ENCODE data around the gene CARD8.

DNA sequence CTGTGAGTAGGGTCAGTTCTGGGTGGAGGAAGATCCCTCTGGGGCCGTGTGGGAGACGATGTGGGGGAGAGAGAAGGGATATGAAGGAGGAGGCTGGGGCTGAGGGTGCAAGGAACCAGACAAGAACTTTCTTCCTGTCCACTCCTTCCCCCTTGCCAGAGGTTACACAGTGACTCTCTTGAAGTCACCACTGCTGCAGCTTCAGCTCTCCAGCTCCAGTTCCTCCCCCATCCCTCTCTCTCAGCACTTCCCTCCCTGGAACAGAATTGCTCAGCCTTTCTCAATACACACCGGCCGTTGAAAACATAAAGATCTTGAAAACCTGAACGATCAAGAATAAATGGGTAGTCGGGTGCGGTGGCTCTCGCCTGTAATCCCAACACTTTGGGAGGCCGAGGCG lies 80.1 kb downstream of the CARD8 start:
- TF ChIP-seq, protein P1, sequence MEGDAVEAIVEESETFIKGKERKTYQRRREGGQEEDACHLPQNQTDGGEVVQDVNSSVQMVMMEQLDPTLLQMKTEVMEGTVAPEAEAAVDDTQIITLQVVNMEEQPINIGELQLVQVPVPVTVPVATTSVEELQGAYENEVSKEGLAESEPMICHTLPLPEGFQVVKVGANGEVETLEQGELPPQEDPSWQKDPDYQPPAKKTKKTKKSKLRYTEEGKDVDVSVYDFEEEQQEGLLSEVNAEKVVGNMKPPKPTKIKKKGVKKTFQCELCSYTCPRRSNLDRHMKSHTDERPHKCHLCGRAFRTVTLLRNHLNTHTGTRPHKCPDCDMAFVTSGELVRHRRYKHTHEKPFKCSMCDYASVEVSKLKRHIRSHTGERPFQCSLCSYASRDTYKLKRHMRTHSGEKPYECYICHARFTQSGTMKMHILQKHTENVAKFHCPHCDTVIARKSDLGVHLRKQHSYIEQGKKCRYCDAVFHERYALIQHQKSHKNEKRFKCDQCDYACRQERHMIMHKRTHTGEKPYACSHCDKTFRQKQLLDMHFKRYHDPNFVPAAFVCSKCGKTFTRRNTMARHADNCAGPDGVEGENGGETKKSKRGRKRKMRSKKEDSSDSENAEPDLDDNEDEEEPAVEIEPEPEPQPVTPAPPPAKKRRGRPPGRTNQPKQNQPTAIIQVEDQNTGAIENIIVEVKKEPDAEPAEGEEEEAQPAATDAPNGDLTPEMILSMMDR (conservative IDR thresholded peaks at IDR 0.05; ENCODE audit: low read depth in 2 of 2) = no peak
- TF ChIP-seq POLR2AphosphoS5 (IDR thresholded peaks at IDR 0.05; ENCODE audit: low read depth) = no peak
- TF ChIP-seq EZH2phosphoT487 (IDR thresholded peaks at IDR 0.05; ENCODE audit: unreplicated experiment) = no peak
- TF ChIP-seq NANOG (IDR thresholded peaks at IDR 0.05; ENCODE audit: borderline replicate concordance) = no peak
- TF ChIP-seq, protein P2, sequence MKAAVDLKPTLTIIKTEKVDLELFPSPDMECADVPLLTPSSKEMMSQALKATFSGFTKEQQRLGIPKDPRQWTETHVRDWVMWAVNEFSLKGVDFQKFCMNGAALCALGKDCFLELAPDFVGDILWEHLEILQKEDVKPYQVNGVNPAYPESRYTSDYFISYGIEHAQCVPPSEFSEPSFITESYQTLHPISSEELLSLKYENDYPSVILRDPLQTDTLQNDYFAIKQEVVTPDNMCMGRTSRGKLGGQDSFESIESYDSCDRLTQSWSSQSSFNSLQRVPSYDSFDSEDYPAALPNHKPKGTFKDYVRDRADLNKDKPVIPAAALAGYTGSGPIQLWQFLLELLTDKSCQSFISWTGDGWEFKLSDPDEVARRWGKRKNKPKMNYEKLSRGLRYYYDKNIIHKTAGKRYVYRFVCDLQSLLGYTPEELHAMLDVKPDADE (IDR thresholded peaks at IDR 0.05) = no peak
- TF ChIP-seq EZH2 (IDR thresholded peaks at IDR 0.05; ENCODE audit: low read depth, unreplicated experiment) = no peak
- TF ChIP-seq, protein P3, sequence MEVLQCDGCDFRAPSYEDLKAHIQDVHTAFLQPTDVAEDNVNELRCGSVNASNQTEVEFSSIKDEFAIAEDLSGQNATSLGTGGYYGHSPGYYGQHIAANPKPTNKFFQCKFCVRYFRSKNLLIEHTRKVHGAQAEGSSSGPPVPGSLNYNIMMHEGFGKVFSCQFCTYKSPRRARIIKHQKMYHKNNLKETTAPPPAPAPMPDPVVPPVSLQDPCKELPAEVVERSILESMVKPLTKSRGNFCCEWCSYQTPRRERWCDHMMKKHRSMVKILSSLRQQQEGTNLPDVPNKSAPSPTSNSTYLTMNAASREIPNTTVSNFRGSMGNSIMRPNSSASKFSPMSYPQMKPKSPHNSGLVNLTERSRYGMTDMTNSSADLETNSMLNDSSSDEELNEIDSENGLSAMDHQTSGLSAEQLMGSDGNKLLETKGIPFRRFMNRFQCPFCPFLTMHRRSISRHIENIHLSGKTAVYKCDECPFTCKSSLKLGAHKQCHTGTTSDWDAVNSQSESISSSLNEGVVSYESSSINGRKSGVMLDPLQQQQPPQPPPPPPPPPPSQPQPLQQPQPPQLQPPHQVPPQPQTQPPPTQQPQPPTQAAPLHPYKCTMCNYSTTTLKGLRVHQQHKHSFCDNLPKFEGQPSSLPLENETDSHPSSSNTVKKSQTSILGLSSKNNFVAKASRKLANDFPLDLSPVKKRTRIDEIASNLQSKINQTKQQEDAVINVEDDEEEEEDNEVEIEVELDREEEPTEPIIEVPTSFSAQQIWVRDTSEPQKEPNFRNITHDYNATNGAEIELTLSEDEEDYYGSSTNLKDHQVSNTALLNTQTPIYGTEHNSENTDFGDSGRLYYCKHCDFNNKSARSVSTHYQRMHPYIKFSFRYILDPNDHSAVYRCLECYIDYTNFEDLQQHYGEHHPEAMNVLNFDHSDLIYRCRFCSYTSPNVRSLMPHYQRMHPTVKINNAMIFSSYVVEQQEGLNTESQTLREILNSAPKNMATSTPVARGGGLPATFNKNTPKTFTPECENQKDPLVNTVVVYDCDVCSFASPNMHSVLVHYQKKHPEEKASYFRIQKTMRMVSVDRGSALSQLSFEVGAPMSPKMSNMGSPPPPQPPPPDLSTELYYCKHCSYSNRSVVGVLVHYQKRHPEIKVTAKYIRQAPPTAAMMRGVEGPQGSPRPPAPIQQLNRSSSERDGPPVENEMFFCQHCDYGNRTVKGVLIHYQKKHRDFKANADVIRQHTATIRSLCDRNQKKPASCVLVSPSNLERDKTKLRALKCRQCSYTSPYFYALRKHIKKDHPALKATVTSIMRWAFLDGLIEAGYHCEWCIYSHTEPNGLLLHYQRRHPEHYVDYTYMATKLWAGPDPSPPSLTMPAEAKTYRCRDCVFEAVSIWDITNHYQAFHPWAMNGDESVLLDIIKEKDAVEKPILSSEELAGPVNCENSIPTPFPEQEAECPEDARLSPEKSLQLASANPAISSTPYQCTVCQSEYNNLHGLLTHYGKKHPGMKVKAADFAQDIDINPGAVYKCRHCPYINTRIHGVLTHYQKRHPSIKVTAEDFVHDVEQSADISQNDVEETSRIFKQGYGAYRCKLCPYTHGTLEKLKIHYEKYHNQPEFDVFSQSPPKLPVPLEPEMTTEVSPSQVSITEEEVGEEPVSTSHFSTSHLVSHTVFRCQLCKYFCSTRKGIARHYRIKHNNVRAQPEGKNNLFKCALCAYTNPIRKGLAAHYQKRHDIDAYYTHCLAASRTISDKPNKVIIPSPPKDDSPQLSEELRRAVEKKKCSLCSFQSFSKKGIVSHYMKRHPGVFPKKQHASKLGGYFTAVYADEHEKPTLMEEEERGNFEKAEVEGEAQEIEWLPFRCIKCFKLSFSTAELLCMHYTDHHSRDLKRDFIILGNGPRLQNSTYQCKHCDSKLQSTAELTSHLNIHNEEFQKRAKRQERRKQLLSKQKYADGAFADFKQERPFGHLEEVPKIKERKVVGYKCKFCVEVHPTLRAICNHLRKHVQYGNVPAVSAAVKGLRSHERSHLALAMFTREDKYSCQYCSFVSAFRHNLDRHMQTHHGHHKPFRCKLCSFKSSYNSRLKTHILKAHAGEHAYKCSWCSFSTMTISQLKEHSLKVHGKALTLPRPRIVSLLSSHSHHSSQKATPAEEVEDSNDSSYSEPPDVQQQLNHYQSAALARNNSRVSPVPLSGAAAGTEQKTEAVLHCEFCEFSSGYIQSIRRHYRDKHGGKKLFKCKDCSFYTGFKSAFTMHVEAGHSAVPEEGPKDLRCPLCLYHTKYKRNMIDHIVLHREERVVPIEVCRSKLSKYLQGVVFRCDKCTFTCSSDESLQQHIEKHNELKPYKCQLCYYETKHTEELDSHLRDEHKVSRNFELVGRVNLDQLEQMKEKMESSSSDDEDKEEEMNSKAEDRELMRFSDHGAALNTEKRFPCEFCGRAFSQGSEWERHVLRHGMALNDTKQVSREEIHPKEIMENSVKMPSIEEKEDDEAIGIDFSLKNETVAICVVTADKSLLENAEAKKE (CRISPR knock-in tag; IDR thresholded peaks at IDR 0.05) = no peak
- no peak for TF ChIP-seq ZNF114 (CRISPR knock-in tag; IDR thresholded peaks at IDR 0.05)
- TF ChIP-seq CREB1 (CRISPR knock-in tag; IDR thresholded peaks at IDR 0.05; ENCODE audit: low read depth) = no peak
- no peak for TF ChIP-seq JUNB (IDR thresholded peaks at IDR 0.05; ENCODE audit: unreplicated experiment)

All from GM23338 (cell line).